HFFc6 (cell line): ENCODE data around the gene LIX1L. TPM values are rescaled to one million over a fixed set of nuclear protein-coding genes. Genes with fewer than 3 reads are reported as not detected.

Experiments
- DNase-seq: peaks from one replicate; pipeline ENCODE4 v3.0.0-alpha.2; 2018
- H3K27ac Mint-ChIP-seq: 2 replicates; pipeline ENCODE4 v1.8.0; 2020; ENCODE audit warnings: mild to moderate bottlenecking, mixed read lengths
- H3K27me3 Mint-ChIP-seq: 2 replicates; pipeline ENCODE4 v1.8.0; 2021; ENCODE audit warnings: mild to moderate bottlenecking, moderate library complexity, mixed read lengths; ENCODE audit not compliant: insufficient read depth
- H3K36me3 Mint-ChIP-seq: 2 replicates; pipeline ENCODE4 v1.8.0; 2021; ENCODE audit warnings: low read depth, mixed read lengths
- H3K4me1 Mint-ChIP-seq: 2 replicates; pipeline ENCODE4 v1.8.0; 2020; ENCODE audit warnings: low read depth, mixed read lengths
- H3K4me3 Mint-ChIP-seq: 2 replicates; pipeline ENCODE4 v1.8.0; 2020; ENCODE audit warnings: mild to moderate bottlenecking, moderate library complexity, mixed read lengths
- H3K9me3 Mint-ChIP-seq: 2 replicates; pipeline ENCODE4 v1.8.0; 2020; ENCODE audit warnings: mild to moderate bottlenecking, mixed read lengths
- CTCF ChIP-seq: fragments of 200-600 bp; sonication (generic); IDR thresholded peaks from 2 replicates; pipeline ENCODE4 v1.5.0; 2021; ENCODE audit warnings: antibody characterized with exemption, mild to moderate bottlenecking
- total RNA-seq, 6 experiments: library from RNA; stranded (reverse); fragmentation: NEBNext Ultra II Directional; extraction: Animal tissue kit (Norgen Biotek cat#: 25700); gene quantifications; 2 replicates in 1 of 6; 3 replicates in 5 of 6; pipeline ENCODE4 v1.2.3, GENCODE V29; 2021

The LIX1L gene
- total RNA-seq, 6 experiments from 2014 or later, result 51.0 to 59.6 (median 56.1) TPM

DNA sequence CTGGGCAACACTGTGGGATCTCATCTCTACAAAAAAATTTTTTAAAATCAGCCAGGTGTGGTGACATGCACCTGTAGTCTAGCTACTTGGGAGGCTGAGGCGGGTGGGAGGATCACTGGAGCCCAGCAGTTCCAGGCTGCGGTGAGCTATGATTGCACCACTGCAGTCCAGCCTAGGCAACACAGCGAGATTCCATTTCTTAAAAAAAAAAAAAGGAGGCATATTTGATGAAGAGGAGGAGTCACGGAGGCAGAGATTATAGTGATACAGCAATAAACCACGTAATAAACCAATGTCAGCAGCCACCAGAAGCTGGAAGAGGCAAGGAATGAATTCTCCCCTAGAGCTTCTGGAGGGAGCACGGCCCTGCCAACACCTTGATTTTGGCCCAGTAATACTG lies 4.0 kb downstream of the LIX1L start:
- DNase-seq, result no peak
- H3K4me1 Mint-ChIP-seq, result peaks cover 77% of the 10 kb centered on the region
- H3K9me3 Mint-ChIP-seq, result no peaks in the 10 kb centered on the region
- H3K36me3 Mint-ChIP-seq, result peaks cover 31% of the 10 kb centered on the region
- H3K27me3 Mint-ChIP-seq, result no peaks in the 10 kb centered on the region
- no peak overlapping the region for H3K27ac Mint-ChIP-seq
- TF ChIP-seq CTCF, result no peak
- H3K4me3 Mint-ChIP-seq, result peak overlapping the region; percentile 11; the same call in 1 of the 2 replicates

DNA sequence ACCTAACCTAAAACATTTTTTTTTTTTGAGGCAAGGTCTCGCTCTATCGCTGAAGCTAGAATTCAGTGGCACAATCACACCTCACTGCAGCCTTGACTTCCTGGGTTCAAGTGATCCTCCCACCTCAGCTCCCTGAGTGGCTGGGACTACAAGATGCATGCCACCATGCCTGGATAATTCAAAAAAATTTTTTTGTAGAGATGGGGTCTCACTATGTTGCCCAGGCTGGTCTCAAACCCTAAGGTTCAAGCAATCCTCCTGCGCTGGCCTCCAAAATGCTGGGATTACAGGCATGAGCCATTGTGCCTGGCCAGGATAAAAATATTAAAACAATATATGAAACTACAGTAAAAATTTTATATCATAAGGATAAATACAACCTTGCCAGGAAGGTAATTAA lies 4.9 kb downstream of the LIX1L start:
- no peak for DNase-seq
- no peak overlapping the region for H3K4me3 Mint-ChIP-seq
- H3K9me3 Mint-ChIP-seq, result no peaks in the 10 kb centered on the region
- H3K4me1 Mint-ChIP-seq, result peaks cover 67% of the 10 kb centered on the region
- peaks cover 31% of the 10 kb centered on the region for H3K36me3 Mint-ChIP-seq
- no peak for TF ChIP-seq CTCF
- no peaks in the 10 kb centered on the region for H3K27me3 Mint-ChIP-seq
- H3K27ac Mint-ChIP-seq, result no peak overlapping the region

- Mint-ChIP-seq H3K27me3 (no peaks in the 10 kb centered on the region), H3K9me3 (no peaks in the 10 kb centered on the region), H3K4me1 (peaks cover 66% of the 10 kb centered on the region), H3K4me3 (no peak overlapping the region), H3K27ac (no peak overlapping the region), H3K36me3 (peaks cover 38% of the 10 kb centered on the region)
- DNase-seq, result no peak
- TF ChIP-seq CTCF, result no peak
Observed at GRCh38 chr1:145951526-145951925, 6.3 kb downstream of the LIX1L start.

- no peaks in the 10 kb centered on the region for H3K9me3 Mint-ChIP-seq
- H3K27me3 Mint-ChIP-seq, result no peaks in the 10 kb centered on the region
- no peak overlapping the region for H3K4me3 Mint-ChIP-seq
- peaks cover 43% of the 10 kb centered on the region for H3K4me1 Mint-ChIP-seq
- no peak for DNase-seq
- TF ChIP-seq CTCF, result no peak
- H3K36me3 Mint-ChIP-seq, result peaks cover 43% of the 10 kb centered on the region
- no peak overlapping the region for H3K27ac Mint-ChIP-seq
Observed at GRCh38 chr1:145949219-145949618, 8.6 kb downstream of the LIX1L start.

- H3K27ac Mint-ChIP-seq, result no peak overlapping the region
- no peak overlapping the region for H3K4me3 Mint-ChIP-seq
- no peak for TF ChIP-seq CTCF
- peaks cover 44% of the 10 kb centered on the region for H3K4me1 Mint-ChIP-seq
- no peaks in the 10 kb centered on the region for H3K27me3 Mint-ChIP-seq
- peaks cover 40% of the 10 kb centered on the region for H3K36me3 Mint-ChIP-seq
- DNase-seq, result no peak
- no peaks in the 10 kb centered on the region for H3K9me3 Mint-ChIP-seq
Observed at GRCh38 chr1:145947551-145947950, 10.3 kb downstream of the LIX1L start.

- no peak overlapping the region for H3K27ac Mint-ChIP-seq
- no peaks in the 10 kb centered on the region for H3K27me3 Mint-ChIP-seq
- no peak for DNase-seq
- no peak for TF ChIP-seq CTCF
- no peaks in the 10 kb centered on the region for H3K9me3 Mint-ChIP-seq
- peaks cover 32% of the 10 kb centered on the region for H3K36me3 Mint-ChIP-seq
- H3K4me3 Mint-ChIP-seq, result no peak overlapping the region
- H3K4me1 Mint-ChIP-seq, result peaks cover 40% of the 10 kb centered on the region
Observed at GRCh38 chr1:145946477-145946986, 11.3 kb downstream of the LIX1L start.
